ENCODE results near the gene CRCP. TPM values are rescaled to one million over a fixed set of nuclear protein-coding genes. Genes with fewer than 3 reads are reported as not detected.
A peak's percentile ranks its signal among the peaks of the same experiment; 100 is the strongest.

CRCP gene
- total and polyA plus RNA-seq, 2 of the 13 experiments (the other 11 are each of a cell fraction or from before 2014, with no cell fraction given), result 22.7 to 31.0 TPM

- TF ChIP-seq RXRA (CRISPR knock-in tag; IDR thresholded peaks at IDR 0.05) (peak; percentile 72), PITX1 (CRISPR knock-in tag; IDR thresholded peaks at IDR 0.05) (0 out of 2 replicates have a peak, but pooled peaks have one; percentile 25), CEBPG (CRISPR knock-in tag; IDR thresholded peaks at IDR 0.05) (peak; percentile 83), RBM22 (optimal IDR thresholded peaks at IDR 0.05; ENCODE audit: low read length) (no peak), ZNF274 (CRISPR knock-in tag; IDR thresholded peaks at IDR 0.05) (no peak), ZMYM3 (CRISPR knock-in tag; IDR thresholded peaks at IDR 0.05) (peak; percentile 50; the same call in 1 of the 2 replicates), EED (CRISPR knock-in tag; IDR thresholded peaks at IDR 0.05) (no peak), NAIF1 (CRISPR knock-in tag; IDR thresholded peaks at IDR 0.05; ENCODE audit: borderline replicate concordance) (no peak), MYC (CRISPR knock-in tag; IDR thresholded peaks at IDR 0.05; ENCODE audit: borderline replicate concordance) (peak; percentile 38; the same call in 1 of the 2 replicates), ZSCAN9 (CRISPR knock-in tag; IDR thresholded peaks at IDR 0.05; ENCODE audit: borderline replicate concordance) (peak; percentile 16; the same call in 1 of the 2 replicates), HMG20A (CRISPR knock-in tag; IDR thresholded peaks at IDR 0.05; ENCODE audit: borderline replicate concordance) (peak; percentile 38; the same call in 1 of the 2 replicates), ZNF362 (CRISPR knock-in tag; IDR thresholded peaks at IDR 0.05; ENCODE audit: borderline replicate concordance) (peak; percentile 42; the same call in 1 of the 2 replicates), ZIK1 (CRISPR knock-in tag; IDR thresholded peaks at IDR 0.05; ENCODE audit: borderline replicate concordance, low read depth) (no peak), ZNF12 (CRISPR knock-in tag; IDR thresholded peaks at IDR 0.05) (peak; percentile 100), KLF9 (CRISPR knock-in tag; IDR thresholded peaks at IDR 0.05; ENCODE audit: low read depth) (no peak), ELF3 (CRISPR knock-in tag; IDR thresholded peaks at IDR 0.05) (peak; percentile 66), ATF1 (CRISPR knock-in tag; IDR thresholded peaks at IDR 0.05) (no peak), NR2F1 (CRISPR knock-in tag; IDR thresholded peaks at IDR 0.05) (no peak), CSRNP1 (CRISPR knock-in tag; IDR thresholded peaks at IDR 0.05) (0 out of 2 replicates have a peak, but pooled peaks have one; percentile 54)
- TF ChIP-seq, protein P1, sequence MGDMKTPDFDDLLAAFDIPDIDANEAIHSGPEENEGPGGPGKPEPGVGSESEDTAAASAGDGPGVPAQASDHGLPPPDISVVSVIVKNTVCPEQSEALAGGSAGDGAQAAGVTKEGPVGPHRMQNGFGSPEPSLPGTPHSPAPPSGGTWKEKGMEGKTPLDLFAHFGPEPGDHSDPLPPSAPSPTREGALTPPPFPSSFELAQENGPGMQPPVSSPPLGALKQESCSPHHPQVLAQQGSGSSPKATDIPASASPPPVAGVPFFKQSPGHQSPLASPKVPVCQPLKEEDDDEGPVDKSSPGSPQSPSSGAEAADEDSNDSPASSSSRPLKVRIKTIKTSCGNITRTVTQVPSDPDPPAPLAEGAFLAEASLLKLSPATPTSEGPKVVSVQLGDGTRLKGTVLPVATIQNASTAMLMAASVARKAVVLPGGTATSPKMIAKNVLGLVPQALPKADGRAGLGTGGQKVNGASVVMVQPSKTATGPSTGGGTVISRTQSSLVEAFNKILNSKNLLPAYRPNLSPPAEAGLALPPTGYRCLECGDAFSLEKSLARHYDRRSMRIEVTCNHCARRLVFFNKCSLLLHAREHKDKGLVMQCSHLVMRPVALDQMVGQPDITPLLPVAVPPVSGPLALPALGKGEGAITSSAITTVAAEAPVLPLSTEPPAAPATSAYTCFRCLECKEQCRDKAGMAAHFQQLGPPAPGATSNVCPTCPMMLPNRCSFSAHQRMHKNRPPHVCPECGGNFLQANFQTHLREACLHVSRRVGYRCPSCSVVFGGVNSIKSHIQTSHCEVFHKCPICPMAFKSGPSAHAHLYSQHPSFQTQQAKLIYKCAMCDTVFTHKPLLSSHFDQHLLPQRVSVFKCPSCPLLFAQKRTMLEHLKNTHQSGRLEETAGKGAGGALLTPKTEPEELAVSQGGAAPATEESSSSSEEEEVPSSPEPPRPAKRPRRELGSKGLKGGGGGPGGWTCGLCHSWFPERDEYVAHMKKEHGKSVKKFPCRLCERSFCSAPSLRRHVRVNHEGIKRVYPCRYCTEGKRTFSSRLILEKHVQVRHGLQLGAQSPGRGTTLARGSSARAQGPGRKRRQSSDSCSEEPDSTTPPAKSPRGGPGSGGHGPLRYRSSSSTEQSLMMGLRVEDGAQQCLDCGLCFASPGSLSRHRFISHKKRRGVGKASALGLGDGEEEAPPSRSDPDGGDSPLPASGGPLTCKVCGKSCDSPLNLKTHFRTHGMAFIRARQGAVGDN (CRISPR knock-in tag; IDR thresholded peaks at IDR 0.05), result peak; percentile 79
Observed at GRCh38 chr7:66170309-66171231, 55.9 kb downstream of the CRCP start (continued).

All from HepG2 (cell line).